DND-41 (cell line): ENCODE results near the gene UNC45A.

ENCODE experiments used
- ATAC-seq: fragments of 200-7000 bp; cut with Tn5 transposase; 3 replicates; pipeline ENCODE4 v1.9.1; 2021; ENCODE audit warnings: low read depth; ENCODE audit not compliant: insufficient read depth
- DNase-seq: peaks from one replicate; pipeline ENCODE4 v3.0.0-alpha.2; 2020
- H2AFZ ChIP-seq: 2 replicates; pipeline ENCODE4 v1.6.0; 2012; ENCODE audit warnings: low read depth, low read length
- H3K27ac ChIP-seq: 2 replicates; pipeline ENCODE4 v1.5.1; 2012; ENCODE audit warnings: low read length, inconsistent platforms
- H3K27me3 ChIP-seq: fragments of 200-600 bp; sonication (generic); 2 replicates; pipeline ENCODE4 v1.6.0; 2012; ENCODE audit warnings: low read length, mild to moderate bottlenecking, inconsistent platforms; ENCODE audit not compliant: insufficient read depth, poor library complexity
- H3K36me3 ChIP-seq: 2 replicates; pipeline ENCODE4 v1.5.1; 2012; ENCODE audit warnings: low read length, inconsistent platforms; ENCODE audit not compliant: insufficient read depth
- H3K4me1 ChIP-seq: 2 replicates; pipeline ENCODE4 v1.5.1; 2012; ENCODE audit warnings: mild to moderate bottlenecking, low read length; ENCODE audit not compliant: insufficient read depth
- H3K4me2 ChIP-seq: 2 replicates; pipeline ENCODE4 v1.6.0; 2012; ENCODE audit warnings: mild to moderate bottlenecking, moderate library complexity, low read length, inconsistent platforms; ENCODE audit not compliant: insufficient read depth
- H3K4me3 ChIP-seq, 2 experiments: fragments of 200-600 bp in 1 of 2; shearing (Covaris generic) in 1 of 2; 2 replicates each; pipeline ENCODE4 v1.5.1; 2012 to 2016; ENCODE audit warnings: inconsistent platforms in 2 of 2, low read length in 2 of 2, mild to moderate bottlenecking in 2 of 2, low read depth in 1 of 2, moderate library complexity in 1 of 2
- H3K79me2 ChIP-seq: 2 replicates; pipeline ENCODE4 v1.6.0; 2012; ENCODE audit warnings: low read length, inconsistent platforms; ENCODE audit not compliant: insufficient read depth
- H3K9ac ChIP-seq: 2 replicates; pipeline ENCODE4 v1.6.0; 2012; ENCODE audit warnings: low read depth, mild to moderate bottlenecking, inconsistent platforms, low read length, moderate library complexity
- H3K9me3 ChIP-seq: 2 replicates; pipeline ENCODE4 v1.5.1; 2012; ENCODE audit warnings: low read length, moderate library complexity, mild to moderate bottlenecking, inconsistent platforms; ENCODE audit not compliant: insufficient read depth, severe bottlenecking
- H4K20me1 ChIP-seq: 2 replicates; pipeline ENCODE4 v1.6.0; 2012; ENCODE audit warnings: low read length; ENCODE audit not compliant: insufficient read depth
- CTCF ChIP-seq: IDR thresholded peaks from 2 replicates; pipeline ENCODE4 v1.5.1; 2012; ENCODE audit warnings: borderline replicate concordance, low read length, moderate library complexity, mild to moderate bottlenecking; ENCODE audit not compliant: poor library complexity, severe bottlenecking; ENCODE audit errors: extremely low read depth
- EZH2 ChIP-seq: IDR thresholded peaks from 3 replicates; pipeline ENCODE4 v1.6.1; 2012; ENCODE audit warnings: borderline replicate concordance, low read depth, mild to moderate bottlenecking, moderate library complexity, low read length, inconsistent platforms; ENCODE audit not compliant: severe bottlenecking

The UNC45A gene

GRCh38 chr15:90987561-90988141 lies 52.6 kb downstream of the UNC45A start:
- Histone ChIP-seq H3K27ac (no peak overlapping the region), H3K36me3 (peaks cover 35% of the 10 kb centered on the region), H3K79me2 (peaks cover 99% of the 10 kb centered on the region), H3K4me1 (peaks cover 19% of the 10 kb centered on the region), H2AFZ (no peak overlapping the region), H3K9ac (no peak overlapping the region), H3K4me2 (no peak overlapping the region), H4K20me1 (peaks cover 47% of the 10 kb centered on the region), H3K4me3 (no peak overlapping the region), H3K9me3 (no peaks in the 10 kb centered on the region), H3K27me3 (no peaks in the 10 kb centered on the region)
- no peak for DNase-seq
- TF ChIP-seq EZH2, result no peak
- TF ChIP-seq CTCF, result no peak
- no peak for ATAC-seq

DNA sequence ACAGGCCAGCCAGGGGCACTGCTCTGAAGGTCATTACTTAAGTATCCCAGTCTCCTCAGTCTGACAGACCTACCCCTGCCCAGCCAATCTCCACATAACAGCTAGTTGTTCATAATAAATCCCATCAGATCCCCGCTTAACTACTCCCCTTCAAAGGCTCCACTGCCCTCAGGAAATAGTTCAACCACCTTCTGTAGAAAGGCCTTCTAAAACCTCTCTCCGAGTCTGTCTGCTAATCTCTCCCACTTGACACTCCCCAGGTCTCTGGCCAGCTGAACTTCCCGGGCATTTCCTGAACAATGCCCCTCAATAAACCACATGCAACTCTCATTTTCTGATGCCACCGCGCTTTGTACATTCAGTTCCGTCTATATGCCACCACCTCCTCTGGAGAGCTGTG lies 53.2 kb downstream of the UNC45A start:
- Histone ChIP-seq H3K4me2 (no peak overlapping the region; the same call in 1 of the 2 replicates), H3K36me3 (peaks cover 28% of the 10 kb centered on the region), H3K9ac (no peak overlapping the region), H3K4me3 (no peak overlapping the region), H3K27ac (no peak overlapping the region), H3K27me3 (no peaks in the 10 kb centered on the region), H2AFZ (no peak overlapping the region), H4K20me1 (peaks cover 47% of the 10 kb centered on the region), H3K9me3 (no peaks in the 10 kb centered on the region), H3K4me1 (peaks cover 26% of the 10 kb centered on the region), H3K79me2 (peaks cover 99% of the 10 kb centered on the region)
- DNase-seq (no peak), ATAC-seq (no peak)
- TF ChIP-seq CTCF, result no peak
- no peak for TF ChIP-seq EZH2

GRCh38 chr15:90989040-90989768 lies 54.1 kb downstream of the UNC45A start:
- no peak for DNase-seq
- Histone ChIP-seq H3K4me1 (peaks cover 27% of the 10 kb centered on the region), H3K36me3 (peaks cover 19% of the 10 kb centered on the region), H3K4me2 (peak overlapping the region; percentile 39; the same call in 1 of the 2 replicates), H3K4me3 (no peak overlapping the region), H4K20me1 (peaks cover 43% of the 10 kb centered on the region), H3K27me3 (no peaks in the 10 kb centered on the region), H3K9me3 (no peaks in the 10 kb centered on the region), H2AFZ (no peak overlapping the region), H3K79me2 (peaks cover 99% of the 10 kb centered on the region), H3K27ac (no peak overlapping the region), H3K9ac (no peak overlapping the region)
- ATAC-seq, result no peak
- TF ChIP-seq EZH2 (no peak), CTCF (no peak)
